A549 treated with ZK216348 at 1 μM for 4 hours (cell line): ENCODE results near the gene ZNF587. TPM values are rescaled to one million over a fixed set of nuclear protein-coding genes. Genes with fewer than 3 reads are reported as not detected.

Experiments
- total RNA-seq: library from RNA; stranded (reverse); fragments of 200-300 nt; extraction: Qiagen RNA extraction; gene quantifications from 5 replicates; pipeline ENCODE4 v1.2.3, GENCODE V29; 2022; ENCODE audit warnings: low read depth

Gene ZNF587
- 5.1 to 7.5 TPM (median 5.8 TPM) in 5 replicates for total RNA-seq

GRCh38 chr19:57849666-57850473 is at the start of gene ZNF587:
TSS of gene ZNF587 (plus strand) at chr19:57849859. CDS start at chr19:57850039, 180 bp downstream.

GRCh38 chr19:57814505-57815246 is 35.0 kb upstream of the ZNF587 start, which contains the start of gene ZNF552:
TSS of gene ZNF552 (minus strand) at chr19:57814913. CDS start at chr19:57814743, 170 bp downstream.

GRCh38 chr19:57830071-57830602 is 19.5 kb upstream of the ZNF587 start, which contains the start of gene ZNF587B:
TSS of gene ZNF587B (plus strand) at chr19:57830299. CDS start at chr19:57830529, 230 bp downstream.

GRCh38 chr19:57888560-57889231 is 39.0 kb downstream of the ZNF587 start, which contains the start of gene ZNF814:
TSS of gene ZNF814 (minus strand) at chr19:57889037. CDS start at chr19:57888802, 235 bp downstream.

Other genes with a start within 250 kb of the ZNF587 start
- 4.5 to 6.3 TPM (median 5.1 TPM) in 5 replicates for gene ZNF530, start 250.0 kb upstream of the ZNF587 start, total RNA-seq
- gene ZNF134, start 235.6 kb upstream of the ZNF587 start, total RNA-seq: 8.5 to 9.6 TPM (median 9.3 TPM) in 5 replicates
- gene ZNF211, start 216.7 kb upstream of the ZNF587 start, total RNA-seq: 5.6 to 7.1 TPM (median 6.0 TPM) in 5 replicates
- not detected in 5 replicates for gene ZSCAN4, start 180.9 kb upstream of the ZNF587 start, total RNA-seq
- gene ZNF551, start 167.9 kb upstream of the ZNF587 start, total RNA-seq: 4.7 to 5.7 TPM (median 5.1 TPM) in 5 replicates
- gene ZNF154, start 140.7 kb upstream of the ZNF587 start, total RNA-seq: not detected in 5 replicates
- 0.70 to 1.1 TPM (median 0.72 TPM) in 5 replicates for gene ZNF671, start 122.2 kb upstream of the ZNF587 start, total RNA-seq
- 4.6 to 11.1 TPM (median 5.6 TPM) in 5 replicates for gene ZNF776, start 103.0 kb upstream of the ZNF587 start, total RNA-seq
- gene ZNF586, start 80.2 kb upstream of the ZNF587 start, total RNA-seq: 5.4 to 7.4 TPM (median 6.2 TPM) in 5 replicates
- 4.4 to 6.7 TPM (median 5.6 TPM) in 5 replicates for gene ZNF552, start 34.9 kb upstream of the ZNF587 start, total RNA-seq
- 7.1 to 9.5 TPM (median 8.5 TPM) in 5 replicates for gene ZNF587B, start 19.6 kb upstream of the ZNF587 start, total RNA-seq
- gene ZNF814, start 39.2 kb downstream of the ZNF587 start, total RNA-seq: 1.5 to 3.9 TPM (median 2.3 TPM) in 5 replicates
- 3.4 to 5.1 TPM (median 4.2 TPM) in 5 replicates for gene ZNF417, start 66.7 kb downstream of the ZNF587 start, total RNA-seq
- 0.58 to 0.97 TPM (median 0.84 TPM) in 5 replicates for gene ZNF418, start 85.5 kb downstream of the ZNF587 start, total RNA-seq
- gene ZNF256, start 97.8 kb downstream of the ZNF587 start, total RNA-seq: 0.70 to 1.5 TPM (median 1.3 TPM) in 5 replicates
- not detected in 5 replicates for gene C19orf18, start 124.7 kb downstream of the ZNF587 start, total RNA-seq
- gene ZNF606, start 153.0 kb downstream of the ZNF587 start, total RNA-seq: 1.7 to 3.3 TPM (median 2.6 TPM) in 5 replicates
- gene ZSCAN1, start 184.2 kb downstream of the ZNF587 start, total RNA-seq: not detected in 5 replicates
- not detected in 5 replicates for gene ZNF135, start 209.4 kb downstream of the ZNF587 start, total RNA-seq
- gene ZSCAN18, start 248.4 kb downstream of the ZNF587 start, total RNA-seq: 1.4 to 2.8 TPM (median 2.6 TPM) in 5 replicates